Muscle layer of colon (tissue), 2 donors: Measurements from ENCODE around the gene GPR160.

Experiments used
- H3K27ac ChIP-seq: one replicate; pipeline ENCODE4 v1.7.0; 2013; ENCODE audit warnings: low read depth, mild to moderate bottlenecking, low read length, moderate library complexity
- H3K27me3 ChIP-seq, 2 donors: one replicate each; pipeline ENCODE4 v1.7.0; 2013; ENCODE audit warnings: low read length in 2 of 2, mild to moderate bottlenecking in 2 of 2; ENCODE audit not compliant: insufficient read depth in 2 of 2, control insufficient read depth in 1 of 2
- H3K36me3 ChIP-seq: one replicate; pipeline ENCODE4 v1.7.0; 2013; ENCODE audit warnings: mild to moderate bottlenecking, low read length; ENCODE audit not compliant: insufficient read depth
- H3K4me1 ChIP-seq: one replicate; pipeline ENCODE4 v1.7.0; 2013; ENCODE audit warnings: mild to moderate bottlenecking, low read length; ENCODE audit not compliant: insufficient read depth
- H3K4me3 ChIP-seq, 2 donors: one replicate each; pipeline ENCODE4 v1.7.0; 2013; ENCODE audit warnings: low read length in 2 of 2, low read depth in 1 of 2, mild to moderate bottlenecking in 1 of 2, moderate library complexity in 1 of 2
- H3K9ac ChIP-seq: one replicate; pipeline ENCODE4 v1.7.0; 2013; ENCODE audit warnings: low read length
- H3K9me3 ChIP-seq: one replicate; pipeline ENCODE4 v1.7.0; 2013; ENCODE audit warnings: mild to moderate bottlenecking, low read length
- donor health status: abdominal sarcoma.
- donor health status: Adenocarcinoma of cecum.

The GPR160 gene

DNA sequence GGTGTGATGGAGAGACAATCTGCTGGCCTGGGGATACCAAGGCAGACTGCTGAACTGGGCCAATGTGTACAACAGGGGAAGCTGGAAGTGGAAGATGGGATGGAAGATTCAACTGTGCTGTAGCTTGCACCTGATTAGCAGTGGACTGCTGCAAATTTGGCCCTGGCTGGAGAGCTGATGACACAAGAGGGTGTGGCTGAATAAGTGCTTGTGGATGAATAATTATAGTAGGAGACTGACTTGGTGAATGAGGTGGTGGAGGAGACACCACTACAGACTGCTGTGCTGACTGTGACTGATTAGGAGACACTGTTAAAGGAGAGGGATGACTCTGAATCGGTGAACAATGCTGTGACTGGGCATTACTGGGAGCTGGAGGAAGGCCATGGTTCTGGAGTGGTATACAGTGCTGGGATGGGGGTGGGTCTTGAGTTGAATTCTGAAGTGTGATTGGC lies 91.2 kb downstream of the GPR160 start:
- H3K36me3 ChIP-seq = peaks cover 21% of the 10 kb centered on the region
- H3K27ac ChIP-seq = no peak overlapping the region
- no peaks in the 10 kb centered on the region for H3K9me3 ChIP-seq
- H3K4me1 ChIP-seq = no peaks in the 10 kb centered on the region
- H3K9ac ChIP-seq = no peak overlapping the region
- H3K4me3 ChIP-seq = no peak overlapping the region
- no peaks in the 10 kb centered on the region for H3K27me3 ChIP-seq

- no peaks in the 10 kb centered on the region for H3K9me3 ChIP-seq
- H3K27me3 ChIP-seq = no peaks in the 10 kb centered on the region
- peaks cover 25% of the 10 kb centered on the region for H3K36me3 ChIP-seq
- H3K4me3 ChIP-seq = no peak overlapping the region
- H3K4me1 ChIP-seq = no peaks in the 10 kb centered on the region
- H3K9ac ChIP-seq = no peak overlapping the region
- H3K27ac ChIP-seq = no peak overlapping the region
Observed at GRCh38 chr3:170130532-170130931, 92.7 kb downstream of the GPR160 start.

GRCh38 chr3:170132335-170132734 lies 94.5 kb downstream of the GPR160 start:
- H3K4me3 ChIP-seq = no peak overlapping the region
- no peaks in the 10 kb centered on the region for H3K4me1 ChIP-seq
- no peak overlapping the region for H3K27ac ChIP-seq
- H3K9me3 ChIP-seq = no peaks in the 10 kb centered on the region
- no peak overlapping the region for H3K9ac ChIP-seq
- H3K36me3 ChIP-seq = peaks cover 35% of the 10 kb centered on the region
- H3K27me3 ChIP-seq = no peaks in the 10 kb centered on the region
